ENCODE measurements around the gene DSG3.

DNA sequence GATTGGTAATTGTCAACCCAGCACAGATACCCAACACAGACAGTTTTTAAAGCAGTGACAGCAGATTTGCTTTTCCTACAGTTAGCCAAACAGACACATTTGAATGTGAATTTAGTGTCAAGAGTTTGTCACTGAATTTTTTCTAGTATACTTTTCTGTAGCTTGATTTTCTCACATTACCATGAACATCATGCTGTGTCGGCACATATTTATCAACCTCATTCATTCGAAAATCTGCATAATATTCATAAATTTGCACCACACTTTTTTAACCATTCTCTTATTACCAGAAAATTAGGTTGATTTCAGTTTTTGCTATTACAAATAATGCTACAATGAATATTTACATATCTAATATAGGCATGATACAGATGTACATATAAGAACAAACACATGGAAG lies 27.0 kb upstream of the DSG3 start:
- TF ChIP-seq, protein P1, sequence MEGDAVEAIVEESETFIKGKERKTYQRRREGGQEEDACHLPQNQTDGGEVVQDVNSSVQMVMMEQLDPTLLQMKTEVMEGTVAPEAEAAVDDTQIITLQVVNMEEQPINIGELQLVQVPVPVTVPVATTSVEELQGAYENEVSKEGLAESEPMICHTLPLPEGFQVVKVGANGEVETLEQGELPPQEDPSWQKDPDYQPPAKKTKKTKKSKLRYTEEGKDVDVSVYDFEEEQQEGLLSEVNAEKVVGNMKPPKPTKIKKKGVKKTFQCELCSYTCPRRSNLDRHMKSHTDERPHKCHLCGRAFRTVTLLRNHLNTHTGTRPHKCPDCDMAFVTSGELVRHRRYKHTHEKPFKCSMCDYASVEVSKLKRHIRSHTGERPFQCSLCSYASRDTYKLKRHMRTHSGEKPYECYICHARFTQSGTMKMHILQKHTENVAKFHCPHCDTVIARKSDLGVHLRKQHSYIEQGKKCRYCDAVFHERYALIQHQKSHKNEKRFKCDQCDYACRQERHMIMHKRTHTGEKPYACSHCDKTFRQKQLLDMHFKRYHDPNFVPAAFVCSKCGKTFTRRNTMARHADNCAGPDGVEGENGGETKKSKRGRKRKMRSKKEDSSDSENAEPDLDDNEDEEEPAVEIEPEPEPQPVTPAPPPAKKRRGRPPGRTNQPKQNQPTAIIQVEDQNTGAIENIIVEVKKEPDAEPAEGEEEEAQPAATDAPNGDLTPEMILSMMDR (optimal IDR thresholded peaks at IDR 0.05 in 1 of 3, IDR thresholded peaks at IDR 0.05 in 1 of 3, conservative IDR thresholded peaks at IDR 0.05 in 1 of 3; ENCODE audit: extremely low read depth in 1 of 3, insufficient read depth in 2 of 3, low read length in 3 of 3) = no peak
- no peak for TF ChIP-seq EZH2 (IDR thresholded peaks at IDR 0.05; ENCODE audit: low read length)
